Skin epidermis (tissue), 12 donors: ENCODE data around the gene ADAMTS3.

ENCODE experiments used
- H3K27ac ChIP-seq, 21 experiments: fragments of 200-600 bp; sonication (generic) in 11 of 21; one replicate each; pipeline ENCODE4 v1.5.0; 2020; ENCODE audit warnings: mild to moderate bottlenecking in 3 of 21, inconsistent platforms in 2 of 21, moderate library complexity in 2 of 21
- H3K4me3 ChIP-seq, 7 experiments: fragments of 200-600 bp; sonication (generic) in 2 of 7; one replicate each; pipeline ENCODE4 v1.5.0; 2020; ENCODE audit warnings: inconsistent platforms in 2 of 7, mild to moderate bottlenecking in 2 of 7, moderate library complexity in 1 of 7

ADAMTS3 gene

GRCh38 chr4:72568959-72569718 lies at the start of gene ADAMTS3:
TSS of gene ADAMTS3 (minus strand) at chr4:72569221. CDS start at chr4:72568762, 459 bp downstream.
- H3K4me3 ChIP-seq: peak within 1 kb of the TSS; percentile 26 to 56 (median 43)
- H3K27ac ChIP-seq: peak within 1 kb of the TSS in 18 of 21 experiments; percentile 17 to 89 (median 68)

GRCh38 chr4:72613959-72614358 lies 44.9 kb upstream of the ADAMTS3 start:
- H3K27ac ChIP-seq: no peak overlapping the region
- H3K4me3 ChIP-seq: no peak overlapping the region

DNA sequence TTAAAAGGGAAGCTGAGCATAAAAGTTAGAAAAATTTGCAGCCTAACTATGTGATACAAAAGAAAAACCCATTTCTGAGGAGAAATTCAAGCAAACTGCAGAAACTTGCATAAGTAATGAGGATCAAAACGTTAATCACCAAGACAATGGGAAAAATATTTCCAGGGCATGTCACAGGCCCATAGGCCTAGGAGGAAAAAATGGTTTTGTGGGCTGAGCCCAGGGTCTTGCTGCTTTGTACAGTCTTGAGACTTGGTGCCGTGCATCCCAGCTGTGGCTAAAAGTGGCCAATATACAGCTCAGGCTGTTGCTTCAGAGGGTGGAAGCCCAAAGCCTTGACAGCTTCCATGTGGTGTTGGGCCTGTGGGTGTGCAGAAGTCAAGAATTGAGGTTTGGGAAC lies 37.7 kb upstream of the ADAMTS3 start:
- Histone ChIP-seq H3K27ac (no peak overlapping the region), H3K4me3 (no peak overlapping the region)

- Histone ChIP-seq H3K27ac (no peak overlapping the region), H3K4me3 (no peak overlapping the region)
These were observed 35.3 kb upstream of the ADAMTS3 start for GRCh38 chr4:72604324-72604723.

DNA sequence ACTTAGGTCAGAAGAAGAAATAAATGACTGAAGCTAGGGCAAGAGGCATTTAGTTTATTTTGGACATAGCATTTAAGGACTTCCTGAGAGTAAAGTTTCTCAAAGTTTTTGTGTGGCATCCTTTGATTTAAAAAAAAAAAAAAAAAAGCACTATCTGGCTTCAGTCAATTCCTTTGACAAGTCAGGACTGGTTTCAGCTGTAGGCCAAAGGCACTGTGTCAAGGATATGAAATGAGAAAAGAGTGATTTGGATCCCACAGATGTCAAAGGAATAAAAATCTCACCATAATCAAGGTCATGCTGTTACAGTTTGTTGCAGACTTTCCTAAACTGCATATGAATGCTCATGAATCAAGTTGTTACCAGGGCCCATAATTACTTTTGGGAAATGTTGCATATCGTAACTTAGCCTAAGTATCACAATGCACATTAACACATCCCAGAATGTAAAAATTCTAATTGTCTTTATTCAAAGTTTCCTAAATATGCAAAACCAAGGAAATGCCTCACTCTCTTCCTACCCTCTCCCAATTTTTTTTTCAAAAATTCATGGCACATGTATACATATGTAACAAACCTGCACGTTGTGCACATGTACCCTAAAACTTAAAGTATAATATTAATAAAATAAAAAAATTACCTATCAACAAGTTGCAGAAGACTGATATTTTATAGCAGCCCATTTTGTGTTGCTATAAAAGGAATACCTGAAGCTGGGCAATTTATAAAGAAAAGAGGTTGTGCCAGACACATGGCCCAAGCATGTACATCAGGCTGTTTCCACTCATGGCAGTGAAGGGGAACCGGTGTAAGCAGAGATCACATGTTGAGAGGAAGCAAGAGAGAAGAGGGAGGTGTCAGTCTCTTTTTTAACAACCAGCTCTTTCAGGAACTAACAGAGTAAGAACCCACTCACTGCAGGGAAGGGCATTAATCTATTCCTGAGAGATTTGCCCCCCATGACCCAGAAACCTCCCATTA lies 33.7 kb upstream of the ADAMTS3 start:
- H3K4me3 ChIP-seq: no peak overlapping the region
- no peak overlapping the region for H3K27ac ChIP-seq

DNA sequence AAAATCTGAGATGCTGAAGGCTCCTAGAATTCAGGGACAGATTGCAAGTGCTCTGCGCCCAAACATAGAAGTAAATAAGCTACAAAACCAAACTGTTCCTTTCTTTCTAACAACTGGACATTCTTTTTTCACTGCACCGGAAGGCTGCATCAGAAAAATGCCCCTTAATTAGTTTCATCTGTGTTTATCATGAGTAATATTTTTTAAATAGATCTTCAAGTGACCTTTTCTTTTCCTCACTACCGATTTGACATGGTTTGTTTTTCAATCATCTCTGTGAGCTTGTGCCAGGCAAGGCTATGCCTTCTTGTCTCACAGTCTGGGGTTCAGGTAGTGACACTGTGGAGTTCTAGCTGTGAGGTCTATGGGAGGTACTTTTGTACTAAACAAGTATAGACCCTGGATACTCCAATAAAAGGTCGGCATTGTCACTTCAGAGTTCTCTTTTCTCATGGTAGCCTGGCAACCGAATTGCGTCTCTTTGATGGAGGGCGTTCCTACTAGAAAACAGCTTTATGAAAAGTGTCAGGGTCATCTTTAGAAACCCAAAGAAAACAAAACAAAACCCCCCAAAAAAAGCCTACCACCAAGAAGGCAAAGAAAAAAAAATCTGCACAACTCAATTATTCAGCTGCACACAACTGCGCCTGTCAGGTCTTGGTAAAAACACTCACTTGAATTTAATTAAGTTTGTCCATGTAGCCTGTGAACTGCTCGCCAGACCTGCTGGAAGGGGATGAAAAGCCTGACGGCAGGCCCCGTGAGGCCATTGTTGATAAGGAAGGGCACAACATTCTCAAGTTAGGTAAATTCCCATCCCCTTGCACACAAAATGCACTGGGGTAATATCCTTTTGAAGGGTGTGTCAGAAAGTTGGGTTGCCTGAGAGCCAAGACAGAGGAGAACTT lies 22.8 kb upstream of the ADAMTS3 start:
- Histone ChIP-seq H3K27ac (peak overlapping the region in 1 of 21 experiments; percentile 57), H3K4me3 (no peak overlapping the region)

- no peak overlapping the region for H3K27ac ChIP-seq
These were observed 18.3 kb upstream of the ADAMTS3 start for GRCh38 chr4:72587334-72587733.

GRCh38 chr4:72582853-72583252 lies 13.8 kb upstream of the ADAMTS3 start:
- Histone ChIP-seq H3K27ac (no peak overlapping the region), H3K4me3 (no peak overlapping the region)

More at GRCh38 chr4:72587334-72587733, 18.3 kb upstream of the ADAMTS3 start:
- H3K4me3 ChIP-seq: no peak overlapping the region

- no peak overlapping the region for H3K4me3 ChIP-seq
- no peak overlapping the region for H3K27ac ChIP-seq
These were observed 8.2 kb upstream of the ADAMTS3 start for GRCh38 chr4:72577211-72577610.

- no peak overlapping the region for H3K27ac ChIP-seq
- no peak overlapping the region for H3K4me3 ChIP-seq
These were observed 2.3 kb upstream of the ADAMTS3 start for GRCh38 chr4:72571337-72571736.

DNA sequence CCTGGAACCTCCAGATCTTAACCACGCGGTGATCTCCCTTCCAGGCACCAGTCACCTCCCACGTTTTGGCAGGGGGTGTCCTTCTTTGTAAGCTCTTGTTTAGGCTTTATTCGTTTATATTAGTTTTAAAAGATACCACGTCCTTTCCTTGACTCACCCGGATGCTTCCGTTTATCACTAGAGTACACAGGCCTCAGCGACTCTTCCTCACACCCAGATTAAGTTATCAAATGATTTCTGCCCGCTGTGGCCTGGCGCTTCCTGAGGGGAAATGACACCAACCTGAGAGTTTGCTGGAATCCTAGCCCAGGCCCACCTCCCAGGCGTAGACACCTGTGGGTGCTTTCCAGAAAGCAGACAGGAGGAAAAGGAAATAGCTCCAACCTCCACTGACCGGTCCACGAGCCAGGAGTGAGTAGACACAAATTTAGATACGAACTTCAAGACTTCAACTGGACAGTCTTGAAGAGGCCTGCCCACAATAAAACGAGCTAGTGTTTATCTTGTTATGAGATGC lies 756 bp upstream of the ADAMTS3 start:
- Histone ChIP-seq H3K27ac (peak overlapping the region in 14 of 21 experiments; percentile 41 to 89 (median 68)), H3K4me3 (peak overlapping the region in 6 of 7 experiments; percentile 26 to 56 (median 44))

DNA sequence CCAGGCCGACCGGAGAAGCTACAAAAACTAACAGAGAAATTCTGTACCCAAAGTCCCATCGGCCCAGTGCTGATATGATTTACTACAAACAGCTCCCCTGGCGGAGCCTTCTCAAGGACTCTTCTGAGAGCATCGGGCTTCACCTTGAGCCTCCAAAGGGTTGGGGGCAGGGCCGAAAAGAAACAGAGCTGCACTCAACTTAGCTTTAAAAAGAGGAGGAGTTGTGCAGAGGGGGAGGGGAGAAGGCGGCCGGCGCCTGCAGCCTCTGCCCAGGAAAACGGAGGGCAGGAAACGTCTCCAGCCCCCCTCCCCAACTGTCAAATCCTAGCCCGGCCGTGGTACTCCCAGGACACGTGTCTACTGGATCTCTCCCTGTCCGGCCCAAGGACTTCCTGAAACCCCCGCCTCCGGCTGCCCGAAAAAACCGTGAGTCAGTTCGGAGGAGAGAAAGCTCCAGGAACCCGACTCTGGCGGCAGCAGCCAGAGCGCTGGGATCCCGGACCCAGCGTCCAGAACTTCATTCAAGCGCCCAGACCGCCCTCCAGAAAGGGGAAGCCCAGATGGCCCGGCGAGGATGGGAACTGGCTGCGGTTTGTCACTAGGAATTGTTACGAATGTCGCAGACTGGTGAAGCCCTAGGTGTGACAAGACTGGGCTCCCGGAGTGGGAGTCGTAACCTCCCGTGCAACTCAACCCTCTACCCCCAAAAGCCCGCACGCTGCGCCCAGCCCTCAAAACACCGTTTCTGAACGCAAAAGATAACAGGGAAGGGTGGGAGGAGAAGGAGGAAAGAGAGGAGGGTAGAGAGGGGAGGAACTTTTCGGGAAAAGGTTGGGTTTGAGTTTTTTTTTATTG lies 973 bp downstream of the ADAMTS3 start:
- peak overlapping the region in 18 of 21 experiments; percentile 17 to 89 (median 66) for H3K27ac ChIP-seq
- peak overlapping the region; percentile 26 to 56 (median 43) for H3K4me3 ChIP-seq

GRCh38 chr4:72567036-72567435 lies 2.0 kb downstream of the ADAMTS3 start:
- Histone ChIP-seq H3K4me3 (peak overlapping the region in 1 of 7 experiments; percentile 56), H3K27ac (peak overlapping the region in 7 of 21 experiments; percentile 56 to 89 (median 81))

GRCh38 chr4:72566464-72566972 lies 2.5 kb downstream of the ADAMTS3 start:
- H3K27ac ChIP-seq: peak overlapping the region in 1 of 21 experiments; percentile 10
- H3K4me3 ChIP-seq: peak overlapping the region in 1 of 7 experiments; percentile 56

- H3K27ac ChIP-seq: no peak overlapping the region
- H3K4me3 ChIP-seq: no peak overlapping the region
These were observed 4.2 kb downstream of the ADAMTS3 start for GRCh38 chr4:72564789-72565188.

DNA sequence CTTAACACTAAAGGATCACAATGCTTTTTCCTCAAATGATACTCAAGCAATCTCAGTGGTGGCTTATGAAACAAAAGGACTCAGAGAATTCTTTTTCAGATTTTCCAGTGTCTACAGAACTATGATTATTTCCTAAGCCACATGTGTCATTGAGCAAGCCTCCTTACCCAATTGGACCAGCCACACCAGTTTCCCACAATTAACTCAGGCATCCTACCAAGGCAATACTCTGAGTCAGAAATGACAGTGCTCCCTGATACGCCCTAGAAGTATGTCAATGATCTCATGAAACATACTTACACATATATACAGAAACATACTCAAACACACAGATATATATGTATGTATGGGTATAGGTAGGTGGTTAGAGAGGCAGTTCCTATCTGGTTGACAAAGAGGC lies 4.8 kb downstream of the ADAMTS3 start:
- Histone ChIP-seq H3K4me3 (no peak overlapping the region), H3K27ac (peak overlapping the region in 1 of 21 experiments; percentile 34)

- Histone ChIP-seq H3K4me3 (no peak overlapping the region), H3K27ac (no peak overlapping the region)
These were observed 10.4 kb downstream of the ADAMTS3 start for GRCh38 chr4:72558655-72559054.

DNA sequence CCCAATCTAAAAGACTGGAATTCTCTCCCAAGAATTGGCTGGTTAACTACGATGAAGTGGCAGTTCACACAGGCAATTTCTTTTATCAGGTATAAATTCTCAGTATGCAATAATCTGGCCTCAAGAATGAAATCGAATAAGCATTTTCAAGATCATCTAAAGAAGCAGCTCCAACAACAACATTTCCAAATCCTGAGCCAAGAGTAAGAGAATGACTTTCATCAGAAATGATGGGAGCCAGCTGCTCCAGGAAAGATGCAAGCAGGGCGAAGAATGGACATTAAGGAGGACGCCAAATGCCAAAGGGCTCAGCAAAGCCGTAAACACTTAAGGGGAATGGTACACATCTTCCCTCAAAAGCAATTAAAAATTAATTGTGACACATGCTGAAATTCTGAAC lies 12.0 kb downstream of the ADAMTS3 start:
- Histone ChIP-seq H3K4me3 (no peak overlapping the region), H3K27ac (no peak overlapping the region)
